ENCODE results near the gene SUGP2. TPM values are rescaled to one million over a fixed set of nuclear protein-coding genes. Genes with fewer than 3 reads are reported as not detected.

Gene SUGP2
- polyA plus RNA-seq, 2 donors, result 22.8 to 46.7 TPM

- peaks cover 0 to 10% of the 10 kb centered on the region in 2 donors for H3K36me3 ChIP-seq (ENCODE audit: control insufficient read depth in 2 of 2, insufficient read depth in 2 of 2, low read length in 1 of 2)
- no peaks in the 10 kb centered on the region for H3K9me3 ChIP-seq (ENCODE audit: control insufficient read depth in 2 of 2, insufficient read depth in 1 of 2, low read depth in 1 of 2, low read length in 1 of 2)
- no peak overlapping the region for H3K27ac ChIP-seq (ENCODE audit: low read depth in 2 of 2, low read length in 1 of 2)
- 27 to 41% methylated on average over 4 of the region's 4 CpGs for WGBS, 2 donors
- H3K4me1 ChIP-seq (ENCODE audit: control insufficient read depth in 2 of 2, insufficient read depth in 2 of 2, low read length in 1 of 2), result peaks cover 2 to 3% of the 10 kb centered on the region in 2 donors
- H3K4me3 ChIP-seq (ENCODE audit: low read depth in 1 of 2, low read length in 2 of 2), result no peak overlapping the region
- H3K27me3 ChIP-seq (ENCODE audit: control insufficient read depth in 1 of 2, insufficient read depth in 2 of 2, low read length in 2 of 2), result peaks cover 0 to 2% of the 10 kb centered on the region in 2 donors
These were observed 45.9 kb downstream of the SUGP2 start for GRCh38 chr19:18987456-18987855.

- Histone ChIP-seq H3K9me3 (ENCODE audit: control insufficient read depth in 2 of 2, insufficient read depth in 1 of 2, low read depth in 1 of 2, low read length in 1 of 2) (no peaks in the 10 kb centered on the region), H3K4me3 (ENCODE audit: low read depth in 1 of 2, low read length in 2 of 2) (no peak overlapping the region), H3K36me3 (ENCODE audit: control insufficient read depth in 2 of 2, insufficient read depth in 2 of 2, low read length in 1 of 2) (peaks cover 0 to 2% of the 10 kb centered on the region in 2 donors), H3K4me1 (ENCODE audit: control insufficient read depth in 2 of 2, insufficient read depth in 2 of 2, low read length in 1 of 2) (peaks cover 0 to 3% of the 10 kb centered on the region in 2 donors), H3K27me3 (ENCODE audit: control insufficient read depth in 1 of 2, insufficient read depth in 2 of 2, low read length in 2 of 2) (peaks cover 0 to 3% of the 10 kb centered on the region in 2 donors), H3K27ac (ENCODE audit: low read depth in 2 of 2, low read length in 1 of 2) (no peak overlapping the region)
- WGBS, 2 donors, result 16 to 36% methylated on average over 7 of the region's 7 CpGs
These were observed 48.1 kb downstream of the SUGP2 start for GRCh38 chr19:18985257-18985656.

- Histone ChIP-seq H3K27ac (ENCODE audit: low read depth in 2 of 2, low read length in 1 of 2) (no peak overlapping the region), H3K36me3 (ENCODE audit: control insufficient read depth in 2 of 2, insufficient read depth in 2 of 2, low read length in 1 of 2) (no peaks in the 10 kb centered on the region), H3K4me1 (ENCODE audit: control insufficient read depth in 2 of 2, insufficient read depth in 2 of 2, low read length in 1 of 2) (no peaks in the 10 kb centered on the region), H3K27me3 (ENCODE audit: control insufficient read depth in 1 of 2, insufficient read depth in 2 of 2, low read length in 2 of 2) (peaks cover 0 to 3% of the 10 kb centered on the region in 2 donors), H3K9me3 (ENCODE audit: control insufficient read depth in 2 of 2, insufficient read depth in 1 of 2, low read depth in 1 of 2, low read length in 1 of 2) (no peaks in the 10 kb centered on the region), H3K4me3 (ENCODE audit: low read depth in 1 of 2, low read length in 2 of 2) (no peak overlapping the region)
- 69 to 73% methylated on average over 3 of the region's 3 CpGs for WGBS, 2 donors
These were observed 49.1 kb downstream of the SUGP2 start for GRCh38 chr19:18984251-18984650.

- H3K4me3 ChIP-seq (ENCODE audit: low read depth in 1 of 2, low read length in 2 of 2), result no peak overlapping the region
- no peaks in the 10 kb centered on the region for H3K36me3 ChIP-seq (ENCODE audit: control insufficient read depth in 2 of 2, insufficient read depth in 2 of 2, low read length in 1 of 2)
- 76 to 80% methylated on average over 2 of the region's 2 CpGs for WGBS, 2 donors
- no peaks in the 10 kb centered on the region for H3K9me3 ChIP-seq (ENCODE audit: control insufficient read depth in 2 of 2, insufficient read depth in 1 of 2, low read depth in 1 of 2, low read length in 1 of 2)
- no peaks in the 10 kb centered on the region for H3K4me1 ChIP-seq (ENCODE audit: control insufficient read depth in 2 of 2, insufficient read depth in 2 of 2, low read length in 1 of 2)
- no peak overlapping the region for H3K27ac ChIP-seq (ENCODE audit: low read depth in 2 of 2, low read length in 1 of 2)
- peaks cover 0 to 3% of the 10 kb centered on the region in 2 donors for H3K27me3 ChIP-seq (ENCODE audit: control insufficient read depth in 1 of 2, insufficient read depth in 2 of 2, low read length in 2 of 2)
These were observed 50.6 kb downstream of the SUGP2 start for GRCh38 chr19:18982669-18983068.

- Histone ChIP-seq H3K27ac (ENCODE audit: low read depth in 2 of 2, low read length in 1 of 2) (no peak overlapping the region), H3K36me3 (ENCODE audit: control insufficient read depth in 2 of 2, insufficient read depth in 2 of 2, low read length in 1 of 2) (no peaks in the 10 kb centered on the region), H3K4me3 (ENCODE audit: low read depth in 1 of 2, low read length in 2 of 2) (no peak overlapping the region), H3K4me1 (ENCODE audit: control insufficient read depth in 2 of 2, insufficient read depth in 2 of 2, low read length in 1 of 2) (no peaks in the 10 kb centered on the region), H3K27me3 (ENCODE audit: control insufficient read depth in 1 of 2, insufficient read depth in 2 of 2, low read length in 2 of 2) (peaks cover 0 to 3% of the 10 kb centered on the region in 2 donors), H3K9me3 (ENCODE audit: control insufficient read depth in 2 of 2, insufficient read depth in 1 of 2, low read depth in 1 of 2, low read length in 1 of 2) (no peaks in the 10 kb centered on the region)
- 78 to 84% methylated on average over 7 of the region's 7 CpGs for WGBS, 2 donors
These were observed 52.8 kb downstream of the SUGP2 start for GRCh38 chr19:18980432-18981020.

GRCh38 chr19:18978616-18979015 is 54.7 kb downstream of the SUGP2 start:
- Histone ChIP-seq H3K36me3 (ENCODE audit: control insufficient read depth in 2 of 2, insufficient read depth in 2 of 2, low read length in 1 of 2) (no peaks in the 10 kb centered on the region), H3K4me3 (ENCODE audit: low read depth in 1 of 2, low read length in 2 of 2) (no peak overlapping the region), H3K27ac (ENCODE audit: low read depth in 2 of 2, low read length in 1 of 2) (no peak overlapping the region), H3K27me3 (ENCODE audit: control insufficient read depth in 1 of 2, insufficient read depth in 2 of 2, low read length in 2 of 2) (peaks cover 0 to 3% of the 10 kb centered on the region in 2 donors), H3K9me3 (ENCODE audit: control insufficient read depth in 2 of 2, insufficient read depth in 1 of 2, low read depth in 1 of 2, low read length in 1 of 2) (no peaks in the 10 kb centered on the region), H3K4me1 (ENCODE audit: control insufficient read depth in 2 of 2, insufficient read depth in 2 of 2, low read length in 1 of 2) (no peaks in the 10 kb centered on the region)
- 65 to 72% methylated on average over 7 of the region's 7 CpGs for WGBS, 2 donors

- 45 to 62% methylated on average over 10 of the region's 10 CpGs for WGBS, 2 donors
- Histone ChIP-seq H3K27me3 (ENCODE audit: control insufficient read depth in 1 of 2, insufficient read depth in 2 of 2, low read length in 2 of 2) (no peaks in the 10 kb centered on the region), H3K4me1 (ENCODE audit: control insufficient read depth in 2 of 2, insufficient read depth in 2 of 2, low read length in 1 of 2) (no peaks in the 10 kb centered on the region)
These were observed 57.4 kb downstream of the SUGP2 start for GRCh38 chr19:18975869-18976268.

GRCh38 chr19:18975011-18975410 is 58.3 kb downstream of the SUGP2 start:
- H3K27ac ChIP-seq (ENCODE audit: low read depth in 2 of 2, low read length in 1 of 2), result no peak overlapping the region
- no peaks in the 10 kb centered on the region for H3K4me1 ChIP-seq (ENCODE audit: control insufficient read depth in 2 of 2, insufficient read depth in 2 of 2, low read length in 1 of 2)
- H3K27me3 ChIP-seq (ENCODE audit: control insufficient read depth in 1 of 2, insufficient read depth in 2 of 2, low read length in 2 of 2), result no peaks in the 10 kb centered on the region
- no peak overlapping the region for H3K4me3 ChIP-seq (ENCODE audit: low read depth in 1 of 2, low read length in 2 of 2)
- H3K9me3 ChIP-seq (ENCODE audit: control insufficient read depth in 2 of 2, insufficient read depth in 1 of 2, low read depth in 1 of 2, low read length in 1 of 2), result no peaks in the 10 kb centered on the region
- H3K36me3 ChIP-seq (ENCODE audit: control insufficient read depth in 2 of 2, insufficient read depth in 2 of 2, low read length in 1 of 2), result no peaks in the 10 kb centered on the region
- WGBS, 2 donors, result 96 to 98% methylated on average over 3 of the region's 3 CpGs

More at GRCh38 chr19:18975869-18976268, 57.4 kb downstream of the SUGP2 start:
- Histone ChIP-seq H3K4me3 (ENCODE audit: low read depth in 1 of 2, low read length in 2 of 2) (no peak overlapping the region), H3K36me3 (ENCODE audit: control insufficient read depth in 2 of 2, insufficient read depth in 2 of 2, low read length in 1 of 2) (no peaks in the 10 kb centered on the region), H3K27ac (ENCODE audit: low read depth in 2 of 2, low read length in 1 of 2) (no peak overlapping the region), H3K9me3 (ENCODE audit: control insufficient read depth in 2 of 2, insufficient read depth in 1 of 2, low read depth in 1 of 2, low read length in 1 of 2) (no peaks in the 10 kb centered on the region)

GRCh38 chr19:18972851-18973250 is 60.5 kb downstream of the SUGP2 start:
- Histone ChIP-seq H3K27ac (ENCODE audit: low read depth in 2 of 2, low read length in 1 of 2) (no peak overlapping the region), H3K4me1 (ENCODE audit: control insufficient read depth in 2 of 2, insufficient read depth in 2 of 2, low read length in 1 of 2) (no peaks in the 10 kb centered on the region), H3K36me3 (ENCODE audit: control insufficient read depth in 2 of 2, insufficient read depth in 2 of 2, low read length in 1 of 2) (no peaks in the 10 kb centered on the region), H3K27me3 (ENCODE audit: control insufficient read depth in 1 of 2, insufficient read depth in 2 of 2, low read length in 2 of 2) (no peaks in the 10 kb centered on the region), H3K4me3 (ENCODE audit: low read depth in 1 of 2, low read length in 2 of 2) (no peak overlapping the region), H3K9me3 (ENCODE audit: control insufficient read depth in 2 of 2, insufficient read depth in 1 of 2, low read depth in 1 of 2, low read length in 1 of 2) (no peaks in the 10 kb centered on the region)
- 86 to 87% methylated on average over 5 of the region's 5 CpGs for WGBS, 2 donors

- 18 to 24% methylated on average over 12 of the region's 12 CpGs for WGBS, 2 donors
- H3K27ac ChIP-seq (ENCODE audit: low read depth in 2 of 2, low read length in 1 of 2), result peak overlapping the region in 1 of 2 donors; percentile 37
- H3K4me1 ChIP-seq (ENCODE audit: control insufficient read depth in 2 of 2, insufficient read depth in 2 of 2, low read length in 1 of 2), result no peaks in the 10 kb centered on the region
These were observed 61.0 kb downstream of the SUGP2 start for GRCh38 chr19:18972301-18972811.

More at GRCh38 chr19:18972301-18972811, 61.0 kb downstream of the SUGP2 start:
- no peak overlapping the region for H3K4me3 ChIP-seq (ENCODE audit: low read depth in 1 of 2, low read length in 2 of 2)
- no peaks in the 10 kb centered on the region for H3K36me3 ChIP-seq (ENCODE audit: control insufficient read depth in 2 of 2, insufficient read depth in 2 of 2, low read length in 1 of 2)
- H3K9me3 ChIP-seq (ENCODE audit: control insufficient read depth in 2 of 2, insufficient read depth in 1 of 2, low read depth in 1 of 2, low read length in 1 of 2), result no peaks in the 10 kb centered on the region
- H3K27me3 ChIP-seq (ENCODE audit: control insufficient read depth in 1 of 2, insufficient read depth in 2 of 2, low read length in 2 of 2), result no peaks in the 10 kb centered on the region

Data from esophagus (tissue), 2 donors.